ENCODE results near the gene ENOX1. TPM values are rescaled to one million over a fixed set of nuclear protein-coding genes. Genes with fewer than 3 reads are reported as not detected.

Gene ENOX1
- total RNA-seq, 2 donors from 2014 or later = not detected

DNA sequence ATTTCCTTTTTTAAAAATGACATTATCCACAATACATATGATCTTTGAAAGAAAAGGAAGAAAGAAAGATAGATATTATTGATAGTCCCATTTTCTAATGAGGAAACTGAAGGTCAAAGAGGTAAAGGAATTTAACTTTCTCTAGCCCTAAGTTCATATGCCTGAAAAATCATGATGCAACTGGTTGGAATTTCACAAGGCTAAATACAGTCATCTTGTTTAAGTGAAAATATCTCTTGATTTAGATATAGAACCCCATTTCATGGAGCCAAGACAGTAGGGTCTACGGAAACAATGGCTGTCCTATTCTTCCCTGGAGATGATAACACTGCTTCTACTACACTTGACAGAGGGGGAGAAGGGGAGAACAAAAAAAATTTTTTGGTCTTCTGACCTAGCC, 397.2 kb downstream of the ENOX1 start:
- ATAC-seq (no peak), DNase-seq (no peak)
- Mint-ChIP-seq H3K4me1 (no peaks in the 10 kb centered on the region), H3K27me3 (peaks cover 10% of the 10 kb centered on the region), H3K36me3 (ENCODE audit: low read depth) (no peaks in the 10 kb centered on the region), H3K27ac (no peak overlapping the region), H3K4me3 (no peak overlapping the region)
- H3K9me3 ChIP-seq (ENCODE audit: control insufficient read depth, low read length, poor library complexity, severe bottlenecking) = no peaks in the 10 kb centered on the region

DNA sequence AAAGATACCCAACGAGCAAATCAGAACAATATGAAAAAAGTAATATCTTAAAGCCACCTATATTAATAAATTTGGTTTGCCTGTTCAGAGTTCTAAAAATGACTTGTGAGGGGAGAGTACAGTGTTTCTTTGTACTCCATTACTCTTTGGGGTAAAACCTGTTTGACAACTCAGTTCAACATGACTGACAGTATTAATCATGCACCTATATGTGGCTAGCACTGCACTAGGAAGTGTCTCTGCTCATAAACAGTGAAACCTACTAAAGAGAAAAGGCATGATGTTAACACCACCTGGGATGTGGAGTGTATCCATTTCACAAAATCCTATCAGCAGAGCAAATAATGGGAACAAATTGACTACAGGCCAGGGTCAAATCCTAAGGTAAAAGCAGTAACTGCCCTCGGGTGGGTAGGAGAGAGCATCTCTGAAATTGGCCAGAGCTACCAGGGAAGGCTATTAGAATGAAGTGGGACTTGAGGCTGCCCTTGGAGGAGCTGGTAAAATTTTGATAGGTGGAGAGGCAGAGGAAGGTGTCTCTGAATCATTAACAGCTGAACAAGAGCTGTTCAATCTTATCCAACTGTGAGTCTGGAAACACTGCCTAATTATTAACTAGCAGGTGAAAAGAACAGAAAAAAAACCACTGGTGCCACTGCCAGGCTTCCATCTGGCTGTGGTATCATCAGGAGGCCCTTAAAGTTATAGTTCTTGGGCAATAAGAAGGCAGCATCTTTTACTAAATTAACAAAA, 398.3 kb downstream of the ENOX1 start:
- H3K36me3 Mint-ChIP-seq (ENCODE audit: low read depth) = no peaks in the 10 kb centered on the region
- no peak overlapping the region for H3K4me3 Mint-ChIP-seq
- no peaks in the 10 kb centered on the region for H3K4me1 Mint-ChIP-seq
- H3K27me3 Mint-ChIP-seq = peaks cover 18% of the 10 kb centered on the region
- no peak overlapping the region for H3K27ac Mint-ChIP-seq
- no peak for DNase-seq
- ATAC-seq = no peak
- no peaks in the 10 kb centered on the region for H3K9me3 ChIP-seq (ENCODE audit: control insufficient read depth, low read length, poor library complexity, severe bottlenecking)

DNA sequence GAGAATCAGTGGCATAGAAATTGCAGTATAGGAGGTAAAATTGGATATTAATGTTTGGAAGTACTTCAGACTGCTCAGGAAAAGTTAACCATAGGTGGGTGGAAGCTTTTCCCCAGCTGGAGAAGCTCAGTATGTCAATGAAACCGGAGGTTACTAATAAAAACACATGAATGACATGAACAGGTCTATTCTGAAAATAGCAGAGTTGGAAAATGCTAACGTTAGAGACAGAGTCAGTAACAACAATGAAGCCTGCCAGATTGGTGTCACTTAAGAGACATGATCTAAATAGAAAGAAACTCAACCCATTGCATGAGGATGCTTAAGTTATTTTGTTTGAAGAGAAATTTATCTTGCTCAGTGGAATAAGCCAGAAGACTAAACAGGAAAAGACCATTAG, 398.9 kb downstream of the ENOX1 start:
- no peaks in the 10 kb centered on the region for H3K36me3 Mint-ChIP-seq (ENCODE audit: low read depth)
- H3K27me3 Mint-ChIP-seq = peaks cover 18% of the 10 kb centered on the region
- no peak overlapping the region for H3K4me3 Mint-ChIP-seq
- DNase-seq = no peak
- no peak for ATAC-seq
- no peak overlapping the region for H3K27ac Mint-ChIP-seq
- H3K9me3 ChIP-seq (ENCODE audit: control insufficient read depth, low read length, poor library complexity, severe bottlenecking) = no peaks in the 10 kb centered on the region
- H3K4me1 Mint-ChIP-seq = no peaks in the 10 kb centered on the region

DNA sequence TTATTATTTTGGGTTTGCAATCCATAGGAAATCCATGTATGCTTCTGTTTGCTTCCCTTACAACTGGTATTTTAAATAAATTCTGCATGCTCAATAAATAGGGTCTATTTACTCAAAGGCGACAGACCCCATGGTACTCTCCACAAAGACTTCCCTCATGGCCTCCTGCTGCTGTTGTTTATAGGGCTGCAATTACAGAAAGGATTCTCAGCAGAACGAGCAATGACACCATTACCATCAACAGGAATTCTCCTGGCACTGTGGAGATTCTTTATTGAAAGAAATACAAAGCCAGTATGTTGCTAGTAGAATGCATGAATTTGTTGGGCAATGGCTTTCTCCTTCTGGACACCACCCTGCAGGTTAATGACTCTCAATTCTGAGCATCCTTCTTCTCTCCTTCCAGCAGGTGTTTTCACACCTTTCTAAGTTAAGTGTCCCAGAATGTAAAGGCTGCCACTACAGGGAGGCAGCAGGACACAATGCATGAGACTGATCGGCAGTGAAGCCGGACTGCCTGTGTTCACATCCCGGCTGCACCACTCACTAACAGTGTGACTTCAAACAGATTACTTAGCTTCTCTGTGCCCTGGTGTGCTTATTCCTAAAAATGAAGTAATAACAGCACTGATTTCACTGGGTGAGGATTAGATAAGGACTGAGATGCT, 403.1 kb downstream of the ENOX1 start:
- no peaks in the 10 kb centered on the region for H3K4me1 Mint-ChIP-seq
- no peak overlapping the region for H3K27ac Mint-ChIP-seq
- no peaks in the 10 kb centered on the region for H3K9me3 ChIP-seq (ENCODE audit: control insufficient read depth, low read length, poor library complexity, severe bottlenecking)
- DNase-seq (no peak), ATAC-seq (no peak)
- H3K27me3 Mint-ChIP-seq = peaks cover 24% of the 10 kb centered on the region
- no peak overlapping the region for H3K4me3 Mint-ChIP-seq
- H3K36me3 Mint-ChIP-seq (ENCODE audit: low read depth) = no peaks in the 10 kb centered on the region

DNA sequence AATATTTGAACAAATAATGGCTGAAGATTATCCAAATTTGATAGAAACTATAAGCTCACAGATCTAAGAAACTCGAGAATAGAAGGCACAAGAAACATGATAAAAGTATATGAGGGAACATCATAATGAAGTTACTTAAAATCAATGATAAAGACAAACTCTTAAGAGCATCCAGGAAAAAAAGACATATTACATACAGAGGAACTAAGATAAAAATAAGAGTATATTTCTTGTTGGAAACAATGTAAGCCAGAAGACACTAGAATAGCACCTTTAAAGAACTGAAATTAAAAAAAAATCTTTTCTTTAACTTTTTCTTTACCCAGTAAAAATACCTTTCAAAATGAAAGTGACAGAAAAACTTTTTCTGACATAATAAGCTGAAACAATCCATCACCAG, 407.0 kb downstream of the ENOX1 start:
- ATAC-seq (no peak), DNase-seq (no peak)
- H3K27me3 Mint-ChIP-seq = peaks cover 34% of the 10 kb centered on the region
- no peak overlapping the region for H3K27ac Mint-ChIP-seq
- no peaks in the 10 kb centered on the region for H3K9me3 ChIP-seq (ENCODE audit: control insufficient read depth, low read length, poor library complexity, severe bottlenecking)
- H3K4me3 Mint-ChIP-seq = no peak overlapping the region
- no peaks in the 10 kb centered on the region for H3K36me3 Mint-ChIP-seq (ENCODE audit: low read depth)
- no peaks in the 10 kb centered on the region for H3K4me1 Mint-ChIP-seq

DNA sequence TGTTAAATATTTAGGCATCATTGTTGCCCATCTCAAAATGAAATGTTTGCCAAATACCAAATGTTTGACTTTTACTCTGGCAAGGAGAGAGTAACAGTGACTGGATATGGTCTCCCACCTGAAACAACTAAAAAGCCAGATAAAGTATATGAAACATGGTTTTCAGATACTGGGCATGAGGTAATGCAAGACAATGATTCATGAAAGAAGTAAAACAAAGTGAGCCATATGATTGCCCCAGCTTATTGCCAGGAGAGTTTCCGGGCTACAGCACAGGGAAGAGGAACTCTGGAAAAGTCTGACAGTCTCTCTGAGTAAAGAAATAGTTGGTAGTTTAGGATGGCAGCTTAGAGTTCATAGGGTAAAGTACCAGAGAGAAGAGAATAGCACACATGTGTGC, 408.8 kb downstream of the ENOX1 start:
- H3K4me1 Mint-ChIP-seq = no peaks in the 10 kb centered on the region
- ATAC-seq = no peak
- peaks cover 37% of the 10 kb centered on the region for H3K27me3 Mint-ChIP-seq
- H3K27ac Mint-ChIP-seq = no peak overlapping the region
- DNase-seq = no peak
- H3K36me3 Mint-ChIP-seq (ENCODE audit: low read depth) = no peaks in the 10 kb centered on the region
- no peak overlapping the region for H3K4me3 Mint-ChIP-seq
- H3K9me3 ChIP-seq (ENCODE audit: control insufficient read depth, low read length, poor library complexity, severe bottlenecking) = no peaks in the 10 kb centered on the region

DNA sequence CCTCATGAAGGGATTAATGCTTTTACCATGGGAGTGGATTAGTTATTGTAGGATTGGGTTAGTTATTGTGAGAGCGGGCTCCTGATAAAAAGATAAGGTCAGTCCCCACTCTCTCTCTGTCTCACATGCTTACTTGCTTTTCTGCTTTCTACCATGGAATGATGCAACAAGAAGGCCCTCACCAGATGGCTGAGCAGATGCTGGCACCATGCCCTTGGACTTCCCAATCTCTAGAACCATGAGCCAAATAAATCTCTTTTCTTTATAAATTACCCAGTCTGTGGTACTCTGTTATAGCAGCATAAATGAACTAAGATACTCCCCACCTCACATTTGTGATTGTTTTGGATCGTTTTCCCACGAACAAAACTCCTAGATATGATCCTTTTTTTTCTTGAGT, 409.6 kb downstream of the ENOX1 start:
- Mint-ChIP-seq H3K36me3 (ENCODE audit: low read depth) (no peaks in the 10 kb centered on the region), H3K4me3 (no peak overlapping the region), H3K4me1 (peaks cover 6% of the 10 kb centered on the region), H3K27ac (no peak overlapping the region), H3K27me3 (peaks cover 32% of the 10 kb centered on the region)
- ATAC-seq (no peak), DNase-seq (no peak)
- no peaks in the 10 kb centered on the region for H3K9me3 ChIP-seq (ENCODE audit: control insufficient read depth, low read length, poor library complexity, severe bottlenecking)

DNA sequence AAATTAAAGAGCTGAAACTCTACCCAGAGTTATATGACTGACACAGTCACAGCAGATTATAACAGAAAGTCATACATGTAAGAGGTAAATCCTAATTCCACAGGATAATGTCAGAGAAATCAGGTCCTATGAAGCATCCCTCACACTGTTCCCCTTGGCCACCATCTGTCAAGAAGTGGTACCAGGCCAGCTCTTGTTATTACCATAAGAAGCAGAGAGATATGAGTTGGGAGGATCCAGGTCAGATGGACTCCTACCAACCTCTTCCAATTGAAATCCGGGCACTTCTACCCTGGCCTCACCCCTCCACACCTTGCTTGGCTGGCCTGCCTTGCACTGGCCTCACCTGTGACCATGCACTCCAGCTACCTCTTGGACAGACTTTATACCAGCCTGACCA, 410.2 kb downstream of the ENOX1 start:
- DNase-seq (no peak), ATAC-seq (no peak)

DNA sequence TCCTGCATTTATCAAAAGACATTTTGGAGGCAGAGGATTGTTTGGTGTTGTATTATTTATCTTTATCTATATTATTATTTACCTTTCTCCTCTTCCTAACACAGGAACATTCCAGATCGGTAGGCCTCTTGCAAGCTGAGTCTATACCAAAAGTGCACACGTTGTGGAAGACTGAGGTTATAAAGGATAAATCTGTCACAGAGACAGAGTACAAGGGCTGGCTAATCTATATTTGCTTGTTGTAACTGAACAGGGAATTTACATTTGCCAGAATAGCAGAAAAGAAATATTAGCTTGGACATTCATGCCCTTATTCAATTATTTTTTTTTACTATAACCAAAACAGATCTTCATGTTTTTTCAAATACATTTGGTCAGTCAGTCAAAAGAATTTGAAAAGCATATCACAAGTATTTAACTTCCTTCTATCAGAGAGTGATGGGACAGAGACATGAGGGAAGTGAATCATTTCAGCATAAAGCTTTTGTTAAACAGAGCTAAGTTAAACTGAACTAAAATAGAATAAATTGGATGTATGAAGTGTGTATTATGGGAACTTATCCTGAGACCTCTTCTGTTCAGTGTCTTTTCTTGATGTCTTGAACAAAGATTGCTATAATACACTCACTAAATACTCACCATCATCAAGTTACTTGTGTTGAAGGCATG, 410.8 kb downstream of the ENOX1 start:
- Mint-ChIP-seq H3K27me3 (peaks cover 30% of the 10 kb centered on the region), H3K27ac (no peak overlapping the region), H3K4me1 (peaks cover 6% of the 10 kb centered on the region), H3K36me3 (ENCODE audit: low read depth) (no peaks in the 10 kb centered on the region), H3K4me3 (no peak overlapping the region)
- ATAC-seq = no peak
- H3K9me3 ChIP-seq (ENCODE audit: control insufficient read depth, low read length, poor library complexity, severe bottlenecking) = no peaks in the 10 kb centered on the region
- no peak for DNase-seq

More for the DNA sequence above, 410.2 kb downstream of the ENOX1 start:
- no peak overlapping the region for H3K4me3 Mint-ChIP-seq
- H3K27ac Mint-ChIP-seq = no peak overlapping the region
- H3K9me3 ChIP-seq (ENCODE audit: control insufficient read depth, low read length, poor library complexity, severe bottlenecking) = no peaks in the 10 kb centered on the region
- peaks cover 6% of the 10 kb centered on the region for H3K4me1 Mint-ChIP-seq
- H3K27me3 Mint-ChIP-seq = peaks cover 30% of the 10 kb centered on the region
- no peaks in the 10 kb centered on the region for H3K36me3 Mint-ChIP-seq (ENCODE audit: low read depth)

DNA sequence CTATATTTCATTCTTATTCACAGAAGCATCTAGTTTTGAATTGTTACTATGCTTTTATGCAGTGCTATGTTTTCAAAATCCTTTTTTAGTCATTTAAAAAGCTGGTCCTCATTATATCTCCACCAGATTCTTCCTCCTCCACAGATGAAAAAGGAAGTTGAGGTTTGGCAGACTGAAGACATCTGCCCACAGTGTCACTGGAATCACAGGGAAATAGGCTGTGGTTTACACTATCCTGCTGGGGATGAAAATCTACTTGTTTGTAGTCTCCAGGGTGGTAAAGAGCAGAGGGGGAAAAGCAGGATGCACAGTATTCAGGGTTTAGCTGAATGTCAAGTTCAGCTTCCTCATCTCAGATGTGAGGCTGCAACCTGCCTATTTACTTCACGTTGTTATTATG, 412.2 kb downstream of the ENOX1 start:
- ATAC-seq = no peak
- H3K27me3 Mint-ChIP-seq = peaks cover 30% of the 10 kb centered on the region
- H3K36me3 Mint-ChIP-seq (ENCODE audit: low read depth) = no peaks in the 10 kb centered on the region
- no peak overlapping the region for H3K4me3 Mint-ChIP-seq
- DNase-seq = no peak
- H3K4me1 Mint-ChIP-seq = peaks cover 6% of the 10 kb centered on the region
- no peak overlapping the region for H3K27ac Mint-ChIP-seq
- H3K9me3 ChIP-seq (ENCODE audit: control insufficient read depth, low read length, poor library complexity, severe bottlenecking) = no peaks in the 10 kb centered on the region

DNA sequence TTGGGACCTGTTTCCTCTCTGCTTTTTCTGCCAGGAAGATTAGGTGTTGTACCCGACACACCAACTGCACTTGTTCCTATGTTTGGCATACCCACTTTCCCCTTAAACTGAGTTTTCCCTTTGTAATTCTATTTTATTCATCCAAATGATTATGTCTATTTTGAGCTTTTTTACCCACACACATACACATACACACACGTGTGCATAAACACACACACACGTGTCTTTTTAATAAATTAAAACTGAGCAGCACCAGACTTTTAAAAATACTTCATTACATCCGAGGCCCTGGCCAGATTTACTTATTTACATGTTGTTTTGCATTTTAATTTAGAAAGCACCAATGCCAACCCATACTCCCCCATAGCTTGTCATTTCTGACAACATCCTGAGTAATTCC, 413.4 kb downstream of the ENOX1 start:
- no peak overlapping the region for H3K27ac Mint-ChIP-seq
- no peaks in the 10 kb centered on the region for H3K36me3 Mint-ChIP-seq (ENCODE audit: low read depth)
- DNase-seq (no peak), ATAC-seq (no peak)
- H3K27me3 Mint-ChIP-seq = peaks cover 30% of the 10 kb centered on the region
- H3K9me3 ChIP-seq (ENCODE audit: control insufficient read depth, low read length, poor library complexity, severe bottlenecking) = no peaks in the 10 kb centered on the region
- H3K4me1 Mint-ChIP-seq = peaks cover 13% of the 10 kb centered on the region
- H3K4me3 Mint-ChIP-seq = no peak overlapping the region

DNA sequence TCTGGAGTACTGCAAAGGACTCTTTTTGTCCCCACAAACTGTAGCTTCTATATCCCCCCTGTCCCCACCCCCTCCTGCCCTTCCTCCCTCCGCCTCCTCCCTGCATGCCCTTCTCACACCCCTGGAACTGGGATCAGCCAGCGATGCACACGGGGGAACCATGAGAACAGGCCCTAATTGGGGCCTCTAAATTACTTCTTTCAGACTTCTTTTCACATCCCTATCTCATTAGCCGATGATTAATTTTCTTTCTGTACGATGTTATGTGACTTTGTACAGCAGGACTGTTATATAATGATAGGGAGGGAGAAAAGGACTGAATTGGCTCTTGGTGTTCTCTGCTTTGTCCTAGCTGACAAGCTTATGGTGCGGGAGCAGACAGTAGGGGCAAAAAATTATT, 415.9 kb downstream of the ENOX1 start:
- no peak for DNase-seq
- H3K27ac Mint-ChIP-seq = no peak overlapping the region
- no peaks in the 10 kb centered on the region for H3K9me3 ChIP-seq (ENCODE audit: control insufficient read depth, low read length, poor library complexity, severe bottlenecking)
- H3K4me1 Mint-ChIP-seq = peaks cover 20% of the 10 kb centered on the region
- peaks cover 15% of the 10 kb centered on the region for H3K27me3 Mint-ChIP-seq
- no peak for ATAC-seq
- no peak overlapping the region for H3K4me3 Mint-ChIP-seq
- H3K36me3 Mint-ChIP-seq (ENCODE audit: low read depth) = no peaks in the 10 kb centered on the region

DNA sequence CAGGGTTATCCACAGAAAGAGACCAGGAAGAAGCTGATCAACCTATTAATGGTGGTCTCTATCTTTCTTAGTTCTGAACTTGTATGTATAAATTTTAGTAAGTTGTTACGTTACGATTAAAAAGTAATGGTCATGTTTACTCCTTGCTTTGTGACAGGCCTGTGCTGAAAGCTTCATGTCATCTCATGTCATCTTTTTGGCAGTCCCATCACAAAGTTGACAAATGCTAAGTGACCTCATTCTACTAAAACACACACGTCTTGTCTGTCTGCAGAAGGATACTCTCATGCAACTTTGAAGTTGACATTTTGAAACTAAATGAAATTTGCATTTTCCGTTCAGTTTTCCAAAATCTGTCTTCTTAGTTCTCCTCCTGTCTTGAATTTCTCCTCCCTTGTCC, 417.5 kb downstream of the ENOX1 start:
- peaks cover 8% of the 10 kb centered on the region for H3K27me3 Mint-ChIP-seq
- DNase-seq (no peak), ATAC-seq (no peak)
- H3K27ac Mint-ChIP-seq = peak overlapping the region; percentile 61
- no peaks in the 10 kb centered on the region for H3K36me3 Mint-ChIP-seq (ENCODE audit: low read depth)
- H3K4me3 Mint-ChIP-seq = no peak overlapping the region
- peaks cover 23% of the 10 kb centered on the region for H3K4me1 Mint-ChIP-seq
- no peaks in the 10 kb centered on the region for H3K9me3 ChIP-seq (ENCODE audit: control insufficient read depth, low read length, poor library complexity, severe bottlenecking)

All from T-helper 17 cell (primary cell).